Activated T-helper 1 cell treated with anti-CD3 and anti-CD28 coated beads, Interleukin-12 subunit alpha, Interleukin-12 subunit beta, Interleukin-2, Interleukin-4 antibody, amounts not matched to agents 30 ng/mL and 10 ng/mL and 1 ng/mL, durations not matched to agents 14 hours and 24 hours and 36 hours (primary cell): ENCODE results near the gene NKIRAS2. TPM values are rescaled to one million over a fixed set of nuclear protein-coding genes. Genes with fewer than 3 reads are reported as not detected.

ENCODE experiments used
- DNase-seq: peaks from one replicate; pipeline ENCODE4 v3.0.0; 2021; ENCODE audit warnings: low spot score
- H3K27ac Mint-ChIP-seq: one replicate; pipeline ENCODE4 v1.8.0; 2021; ENCODE audit warnings: mild to moderate bottlenecking, mixed read lengths
- H3K27me3 Mint-ChIP-seq: one replicate; pipeline ENCODE4 v1.8.0; 2022; ENCODE audit warnings: mild to moderate bottlenecking, moderate library complexity, mixed read lengths; ENCODE audit not compliant: insufficient read depth
- H3K36me3 Mint-ChIP-seq: one replicate; pipeline ENCODE4 v1.8.0; 2021; ENCODE audit warnings: low read depth, mixed read lengths
- H3K4me1 Mint-ChIP-seq: one replicate; pipeline ENCODE4 v1.8.0; 2021; ENCODE audit warnings: low read depth, mixed read lengths
- H3K4me3 Mint-ChIP-seq: one replicate; pipeline ENCODE4 v1.8.0; 2021; ENCODE audit warnings: mild to moderate bottlenecking, moderate library complexity, mixed read lengths
- H3K9me3 Mint-ChIP-seq: one replicate; pipeline ENCODE4 v1.8.0; 2021; ENCODE audit warnings: mixed read lengths
- intact Hi-C: fragments of 100-400 bp; cut with micrococcal nuclease; formaldehyde crosslinking; loops from one replicate; pipeline ENCODE4 v1.15.1; 2024
- total RNA-seq: library from RNA; stranded (reverse); gene quantifications from 2 replicates; pipeline ENCODE4 v1.2.3, GENCODE V29; 2022

Gene NKIRAS2
- total RNA-seq, 1 donor from 2014 or later = 32.6 TPM

- H3K27me3 Mint-ChIP-seq = peaks cover 6% of the 10 kb centered on the region
- no peaks in the 10 kb centered on the region for H3K4me1 Mint-ChIP-seq
- intact Hi-C loops = no loop called here
Measured at GRCh38 chr17:42040818-42041217, 20.9 kb downstream of the NKIRAS2 start.

GRCh38 chr17:42041619-42042018 is 21.7 kb downstream of the NKIRAS2 start:
- no peaks in the 10 kb centered on the region for H3K9me3 Mint-ChIP-seq
- no peak overlapping the region for H3K4me3 Mint-ChIP-seq
- H3K27me3 Mint-ChIP-seq = peaks cover 6% of the 10 kb centered on the region
- H3K27ac Mint-ChIP-seq = no peak overlapping the region
- no peaks in the 10 kb centered on the region for H3K36me3 Mint-ChIP-seq
- no peaks in the 10 kb centered on the region for H3K4me1 Mint-ChIP-seq
- intact Hi-C loops = no loop called here
- no peak for DNase-seq

More at GRCh38 chr17:42040818-42041217, 20.9 kb downstream of the NKIRAS2 start:
- no peak overlapping the region for H3K27ac Mint-ChIP-seq
- no peaks in the 10 kb centered on the region for H3K9me3 Mint-ChIP-seq
- DNase-seq = no peak
- H3K36me3 Mint-ChIP-seq = no peaks in the 10 kb centered on the region
- H3K4me3 Mint-ChIP-seq = no peak overlapping the region

- H3K4me1 Mint-ChIP-seq = no peaks in the 10 kb centered on the region
- no peaks in the 10 kb centered on the region for H3K36me3 Mint-ChIP-seq
- intact Hi-C loops = no loop called here
- no peak overlapping the region for H3K27ac Mint-ChIP-seq
- no peak for DNase-seq
- no peaks in the 10 kb centered on the region for H3K9me3 Mint-ChIP-seq
- H3K27me3 Mint-ChIP-seq = peaks cover 6% of the 10 kb centered on the region
- no peak overlapping the region for H3K4me3 Mint-ChIP-seq
Measured at GRCh38 chr17:42042598-42043319, 22.9 kb downstream of the NKIRAS2 start.

GRCh38 chr17:42045719-42046118 is 25.8 kb downstream of the NKIRAS2 start:
- peaks cover 1% of the 10 kb centered on the region for H3K4me1 Mint-ChIP-seq
- intact Hi-C loops = no loop called here
- no peak for DNase-seq
- H3K27me3 Mint-ChIP-seq = peaks cover 21% of the 10 kb centered on the region
- no peak overlapping the region for H3K27ac Mint-ChIP-seq
- no peaks in the 10 kb centered on the region for H3K36me3 Mint-ChIP-seq
- no peak overlapping the region for H3K4me3 Mint-ChIP-seq
- H3K9me3 Mint-ChIP-seq = no peaks in the 10 kb centered on the region

- Mint-ChIP-seq H3K27me3 (peaks cover 37% of the 10 kb centered on the region), H3K4me1 (peaks cover 7% of the 10 kb centered on the region), H3K4me3 (no peak overlapping the region), H3K9me3 (no peaks in the 10 kb centered on the region), H3K27ac (no peak overlapping the region), H3K36me3 (no peaks in the 10 kb centered on the region)
- DNase-seq = no peak
- intact Hi-C loops = no loop called here
Measured at GRCh38 chr17:42047343-42047742, 27.5 kb downstream of the NKIRAS2 start.

- intact Hi-C loops = no loop called here
- H3K36me3 Mint-ChIP-seq = no peaks in the 10 kb centered on the region
- H3K9me3 Mint-ChIP-seq = no peaks in the 10 kb centered on the region
- H3K27ac Mint-ChIP-seq = no peak overlapping the region
- peaks cover 49% of the 10 kb centered on the region for H3K27me3 Mint-ChIP-seq
- peaks cover 7% of the 10 kb centered on the region for H3K4me1 Mint-ChIP-seq
- DNase-seq = no peak
- H3K4me3 Mint-ChIP-seq = peak overlapping the region; percentile 71
Measured at GRCh38 chr17:42049834-42050392, 30.0 kb downstream of the NKIRAS2 start.

GRCh38 chr17:42050393-42051012 is 30.6 kb downstream of the NKIRAS2 start, which contains the start of gene C17orf113:
Gene C17orf113 (minus strand): TSS chr17:42050601. CDS start chr17:42043376, 7,225 bp downstream.
- Mint-ChIP-seq H3K4me1 (peaks cover 7% of the 10 kb centered on the region), H3K27ac (no peak within 1 kb of the TSS), H3K9me3 (no peaks in the 10 kb centered on the region), H3K27me3 (peaks cover 51% of the 10 kb centered on the region), H3K4me3 (peak within 1 kb of the TSS; percentile 74), H3K36me3 (no peaks in the 10 kb centered on the region)
- no peak for DNase-seq
- intact Hi-C loops = no loop called here

- H3K36me3 Mint-ChIP-seq = no peaks in the 10 kb centered on the region
- H3K27ac Mint-ChIP-seq = no peak overlapping the region
Measured at GRCh38 chr17:42051013-42051400, 31.1 kb downstream of the NKIRAS2 start.

GRCh38 chr17:42051645-42052044 is 31.8 kb downstream of the NKIRAS2 start:
- Mint-ChIP-seq H3K27ac (no peak overlapping the region), H3K4me1 (peaks cover 7% of the 10 kb centered on the region), H3K27me3 (peaks cover 51% of the 10 kb centered on the region), H3K36me3 (no peaks in the 10 kb centered on the region), H3K4me3 (peak overlapping the region; percentile 74), H3K9me3 (no peaks in the 10 kb centered on the region)
- no peak for DNase-seq
- intact Hi-C loops = no loop called here

More at GRCh38 chr17:42051013-42051400, 31.1 kb downstream of the NKIRAS2 start:
- no peak for DNase-seq
- Mint-ChIP-seq H3K4me1 (peaks cover 7% of the 10 kb centered on the region), H3K9me3 (no peaks in the 10 kb centered on the region), H3K27me3 (peaks cover 51% of the 10 kb centered on the region), H3K4me3 (peak overlapping the region; percentile 74)
- intact Hi-C loops = no loop called here

- H3K9me3 Mint-ChIP-seq = no peaks in the 10 kb centered on the region
- DNase-seq = no peak
- peaks cover 7% of the 10 kb centered on the region for H3K4me1 Mint-ChIP-seq
- H3K4me3 Mint-ChIP-seq = no peak overlapping the region
- H3K36me3 Mint-ChIP-seq = no peaks in the 10 kb centered on the region
- intact Hi-C loops = no loop called here
- peaks cover 51% of the 10 kb centered on the region for H3K27me3 Mint-ChIP-seq
- H3K27ac Mint-ChIP-seq = no peak overlapping the region
Measured at GRCh38 chr17:42052346-42052877, 32.5 kb downstream of the NKIRAS2 start.

GRCh38 chr17:42053731-42054500 is 34.0 kb downstream of the NKIRAS2 start:
- intact Hi-C loops = no loop called here
- Mint-ChIP-seq H3K27me3 (peaks cover 43% of the 10 kb centered on the region), H3K9me3 (no peaks in the 10 kb centered on the region), H3K36me3 (no peaks in the 10 kb centered on the region), H3K4me3 (no peak overlapping the region), H3K27ac (no peak overlapping the region), H3K4me1 (peaks cover 7% of the 10 kb centered on the region)
- no peak for DNase-seq

- H3K36me3 Mint-ChIP-seq = no peaks in the 10 kb centered on the region
- H3K27ac Mint-ChIP-seq = no peak overlapping the region
- peaks cover 7% of the 10 kb centered on the region for H3K4me1 Mint-ChIP-seq
- intact Hi-C loops = no loop called here
- H3K4me3 Mint-ChIP-seq = no peak overlapping the region
- H3K9me3 Mint-ChIP-seq = no peaks in the 10 kb centered on the region
- no peak for DNase-seq
- peaks cover 34% of the 10 kb centered on the region for H3K27me3 Mint-ChIP-seq
Measured at GRCh38 chr17:42055027-42055426, 35.1 kb downstream of the NKIRAS2 start.
